Testis (tissue), 2 donors: ENCODE measurements around the gene SHB.

Experiments
- CTCF ChIP-seq, 3 experiments: fragments of 450-650 bp in 2 of 3; fragments of 200-600 bp in 1 of 3; sonication (generic) in 1 of 3; IDR thresholded peaks; one replicate each; pipeline ENCODE4 v1.5.1; 2016 to 2019; ENCODE audit warnings: antibody characterized with exemption in 3 of 3, mild to moderate bottlenecking in 2 of 3, moderate library complexity in 1 of 3
- POLR2A ChIP-seq: fragments of 450-650 bp; IDR thresholded peaks from one replicate; pipeline ENCODE4 v1.6.1; 2017; ENCODE audit warnings: antibody characterized with exemption, mild to moderate bottlenecking, moderate library complexity

GRCh38 chr9:37963936-37964739 lies 104.9 kb downstream of the SHB start:
- TF ChIP-seq POLR2A (no peak), CTCF (IDR thresholded peaks at IDR 0.05) (no peak)
